ENCODE data around the gene TIMP1.

TIMP1 gene

GRCh38 chrX:47633689-47634590, 51.7 kb downstream of the TIMP1 start:
- H3K4me1 ChIP-seq (ENCODE audit: control insufficient read depth, insufficient read depth, low read length), result no peaks in the 10 kb centered on the region
- H3K9ac ChIP-seq (ENCODE audit: low read length), result no peak overlapping the region
- H3K27me3 ChIP-seq (ENCODE audit: control insufficient read depth, insufficient read depth, low read length), result no peaks in the 10 kb centered on the region
- no peak overlapping the region for H3K27ac ChIP-seq (ENCODE audit: low read depth, low read length)
- H3K36me3 ChIP-seq (ENCODE audit: control insufficient read depth, insufficient read depth, low read length), result no peaks in the 10 kb centered on the region
- H3K4me3 ChIP-seq (ENCODE audit: low read length), result no peak overlapping the region

- Histone ChIP-seq H3K27me3 (ENCODE audit: control insufficient read depth, insufficient read depth, low read length) (no peaks in the 10 kb centered on the region), H3K27ac (ENCODE audit: low read depth, low read length) (no peak overlapping the region), H3K9ac (ENCODE audit: low read length) (no peak overlapping the region), H3K36me3 (ENCODE audit: control insufficient read depth, insufficient read depth, low read length) (peaks cover 2% of the 10 kb centered on the region), H3K4me3 (ENCODE audit: low read length) (no peak overlapping the region), H3K4me1 (ENCODE audit: control insufficient read depth, insufficient read depth, low read length) (no peaks in the 10 kb centered on the region)
These were observed 52.8 kb downstream of the TIMP1 start for GRCh38 chrX:47634871-47635575.

All from rectal smooth muscle tissue (tissue), 1 donor.